B cell (primary cell): ENCODE data around the gene PCDH19. TPM values are rescaled to one million over a fixed set of nuclear protein-coding genes. Genes with fewer than 3 reads are reported as not detected.

Experiments
- ATAC-seq: fragments of 200-7000 bp; cut with Tn5 transposase; one replicate; pipeline ENCODE4 v1.10.0; 2021; ENCODE audit warnings: low read depth, mild to moderate bottlenecking, moderate number of reproducible peaks, moderate library complexity
- CTCF ChIA-PET: fragments of 350-600 bp; sonication (Branson Sonifier 250); formaldehyde crosslinking; loops from one replicate; lab custom pipeline; 2021; ENCODE audit warnings: antibody characterized with exemption, inconsistent platforms; lab: Charles Lee
- POLR2A ChIA-PET: fragments of 350-600 bp; sonication (Branson Sonifier 250); formaldehyde crosslinking; loops from one replicate; lab custom pipeline; 2021; ENCODE audit warnings: antibody characterized with exemption; lab: Charles Lee
- DNase-seq: peaks from one replicate; pipeline ENCODE4 v3.0.0; 2013
- H2AFZ ChIP-seq: 2 replicates; pipeline ENCODE4 v1.6.1; 2012; ENCODE audit warnings: mild to moderate bottlenecking, low read depth, low read length; ENCODE audit not compliant: insufficient read depth, poor library complexity, severe bottlenecking
- H3K27ac ChIP-seq, 2 donors: 1 replicate in 1 of 2; 2 replicates in 1 of 2; pipeline ENCODE4 v1.5.1; 2012 to 2013; ENCODE audit warnings: low read length in 2 of 2, mild to moderate bottlenecking in 2 of 2, moderate library complexity in 1 of 2
- H3K27me3 ChIP-seq, 4 experiments: fragments of 200-600 bp in 1 of 4; sonication (generic) in 1 of 4; replicated peaks in 1 of 4; 1 replicate in 2 of 4; 2 replicates in 2 of 4; pipeline versions ENCODE4 v1.6.1 to v1.7.0; 2013 to 2016; ENCODE audit warnings: low read length in 3 of 4, mild to moderate bottlenecking in 2 of 4, mixed read lengths in 1 of 4, moderate library complexity in 1 of 4; ENCODE audit not compliant: insufficient read depth in 4 of 4, control insufficient read depth in 3 of 4; ENCODE audit errors: control extremely low read depth in 1 of 4
- H3K36me3 ChIP-seq, 2 experiments: replicated peaks in 1 of 2; 1 replicate in 1 of 2; 2 replicates in 1 of 2; pipeline versions ENCODE4 v1.6.1 to v1.7.1; 2013; ENCODE audit warnings: low read length in 1 of 2; ENCODE audit not compliant: insufficient read depth in 2 of 2, control insufficient read depth in 1 of 2; ENCODE audit errors: control extremely low read depth in 1 of 2, extremely low read depth in 1 of 2
- H3K4me1 ChIP-seq, 2 donors: fragments of 200-600 bp in 1 of 2; sonication (generic) in 1 of 2; 1 replicate in 1 of 2; 2 replicates in 1 of 2; pipeline versions ENCODE4 v1.5.1 to v1.6.1; 2013 to 2017; ENCODE audit warnings: low read length in 2 of 2; ENCODE audit not compliant: control insufficient read depth in 2 of 2, insufficient read depth in 2 of 2
- H3K4me2 ChIP-seq: replicated peaks from 2 replicates; pipeline ENCODE3; 2012; ENCODE audit warnings: mild to moderate bottlenecking, low read depth, low read length; ENCODE audit not compliant: poor library complexity, severe bottlenecking
- H3K4me3 ChIP-seq, 5 experiments: fragments of 200-600 bp in 1 of 5; sonication (generic) in 1 of 5; 1 replicate in 3 of 5; 2 replicates in 2 of 5; pipeline versions ENCODE4 v1.5.1 to v1.7.0; 2011 to 2016; ENCODE audit warnings: low read length in 4 of 5, mild to moderate bottlenecking in 4 of 5, low read depth in 2 of 5, control low read depth in 1 of 5, moderate library complexity in 1 of 5; ENCODE audit not compliant: insufficient read depth in 1 of 5; ENCODE audit errors: control extremely low read depth in 1 of 5, extremely low read depth in 1 of 5
- H3K79me2 ChIP-seq: fragments of 200-600 bp; sonication (generic); one replicate; pipeline ENCODE4 v1.6.0; 2016; ENCODE audit warnings: low read length; ENCODE audit not compliant: control insufficient read depth, insufficient read depth
- H3K9ac ChIP-seq: fragments of 200-600 bp; sonication (generic); 2 replicates; pipeline ENCODE4 v1.6.1; 2017; ENCODE audit warnings: mild to moderate bottlenecking, low read length, moderate library complexity
- H3K9me3 ChIP-seq, 3 donors: one replicate each; pipeline versions ENCODE4 v1.6.1 to v1.7.1; 2013; ENCODE audit warnings: low read length in 2 of 3; ENCODE audit not compliant: control insufficient read depth in 2 of 3, insufficient read depth in 1 of 3; ENCODE audit errors: control extremely low read depth in 1 of 3
- H4K20me1 ChIP-seq: 2 replicates; pipeline ENCODE4 v1.6.0; 2012; ENCODE audit warnings: mild to moderate bottlenecking, low read length; ENCODE audit not compliant: insufficient read depth, control insufficient read depth, poor library complexity, severe bottlenecking
- H3K27ac Mint-ChIP-seq: one replicate; pipeline ENCODE4 v1.8.0; 2021; ENCODE audit warnings: mixed read lengths
- H3K27me3 Mint-ChIP-seq: one replicate; pipeline ENCODE4 v1.8.0; 2021; ENCODE audit warnings: mixed read lengths
- H3K4me1 Mint-ChIP-seq: one replicate; pipeline ENCODE4 v1.8.0; 2021; ENCODE audit warnings: mixed read lengths
- H3K4me3 Mint-ChIP-seq: one replicate; pipeline ENCODE4 v1.8.0; 2021; ENCODE audit warnings: mixed read lengths
- H3K9me3 Mint-ChIP-seq: one replicate; pipeline ENCODE4 v1.8.0; 2022; ENCODE audit warnings: mixed read lengths; ENCODE audit not compliant: insufficient read depth
- CTCF ChIP-seq: fragments of 200-600 bp; IDR thresholded peaks from one replicate; pipeline ENCODE4 v1.8.0; 2022; ENCODE audit warnings: antibody characterized with exemption, mild to moderate bottlenecking
- EZH2 ChIP-seq: IDR thresholded peaks from 2 replicates; pipeline ENCODE4 v1.6.1; 2012; ENCODE audit warnings: borderline replicate concordance, low read depth, mild to moderate bottlenecking, moderate library complexity, low read length; ENCODE audit not compliant: insufficient read depth, poor library complexity, severe bottlenecking
- WGBS: methylation state at CpG from one replicate; pipeline ENCODE4 v1.1.5; 2013; ENCODE audit warnings: missing lambda C conversion rate; ENCODE audit not compliant: insufficient coverage; 5-methylcytosine and 5-hydroxymethylcytosine counted together
- intact Hi-C: fragments of 100-400 bp; cut with micrococcal nuclease; formaldehyde crosslinking; loops from one replicate; pipeline ENCODE4 v1.10.0; 2022
- polyA plus RNA-seq: library from polyadenylated mRNA; depleted of rRNA; stranded (reverse); fragments of >200 nt; gene quantifications from 2 replicates; pipeline ENCODE4 v1.2.3, GENCODE V29; 2012
- total RNA-seq, 2 donors: library from RNA; stranded (reverse); fragments of 120-200 nt in 1 of 2; gene quantifications; 1 replicate in 1 of 2; 2 replicates in 1 of 2; pipeline versions ENCODE4 v1.2.3 to v1.2.4, GENCODE V29; 2013 to 2022

Gene PCDH19
- total and polyA plus RNA-seq, 2 donors (not counting 1 experiment from before 2014, with no cell fraction given), result not detected

DNA sequence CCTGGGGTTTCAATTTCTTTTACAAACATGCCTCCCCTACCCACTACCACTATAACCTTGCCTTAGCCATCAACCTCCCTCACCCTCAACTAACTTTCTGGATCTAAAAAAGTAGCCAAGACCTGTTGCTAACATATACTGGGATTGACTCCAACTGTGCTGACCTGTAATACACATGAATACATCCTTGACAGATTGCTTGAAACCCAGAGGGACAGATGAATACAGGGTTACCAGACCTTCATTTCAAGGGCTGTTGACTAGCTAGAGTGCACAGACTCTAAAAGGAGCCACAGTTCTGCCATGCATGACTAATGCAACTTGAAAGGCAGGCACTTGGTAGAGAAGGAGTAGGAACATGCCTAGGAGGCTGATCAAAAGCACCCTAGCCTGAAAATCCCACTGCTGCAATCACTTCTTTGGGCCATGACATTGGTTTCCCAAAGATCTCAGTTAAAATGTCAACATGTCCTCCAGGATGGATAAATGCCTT is 121.0 kb downstream of the PCDH19 start:
- Histone ChIP-seq H4K20me1 (no peaks in the 10 kb centered on the region), H3K4me1 (no peaks in the 10 kb centered on the region), H3K79me2 (no peaks in the 10 kb centered on the region), H3K4me3 (no peak overlapping the region), H3K36me3 (no peaks in the 10 kb centered on the region), H2AFZ (no peak overlapping the region), H3K27me3 (no peaks in the 10 kb centered on the region), H3K4me2 (no peak overlapping the region), H3K9ac (no peak overlapping the region), H3K27ac (no peak overlapping the region), H3K9me3 (no peaks in the 10 kb centered on the region)
- CTCF ChIA-PET, result no interaction called here
- TF ChIP-seq EZH2 (no peak), CTCF (no peak)
- DNase-seq, result no peak
- intact Hi-C loops, result no loop called here
- Mint-ChIP-seq H3K4me1 (no peaks in the 10 kb centered on the region), H3K27me3 (no peaks in the 10 kb centered on the region), H3K9me3 (no peaks in the 10 kb centered on the region), H3K27ac (no peak overlapping the region), H3K4me3 (no peak overlapping the region)
- no peak for ATAC-seq
- POLR2A ChIA-PET, result no interaction called here

- POLR2A ChIA-PET, result no interaction called here
- ATAC-seq, result no peak
- intact Hi-C loops, result no loop called here
Measured at GRCh38 chrX:100277231-100277630, 132.8 kb downstream of the PCDH19 start.

More at GRCh38 chrX:100277231-100277630, 132.8 kb downstream of the PCDH19 start:
- DNase-seq, result no peak
- no peak overlapping the region for H3K27ac ChIP-seq
- CTCF ChIA-PET, result no interaction called here
- no peaks in the 10 kb centered on the region for H3K27me3 Mint-ChIP-seq
- no peaks in the 10 kb centered on the region for H3K9me3 ChIP-seq
- no peaks in the 10 kb centered on the region for H4K20me1 ChIP-seq
- no peaks in the 10 kb centered on the region for H3K4me1 Mint-ChIP-seq
- no peak overlapping the region for H3K9ac ChIP-seq
- H3K27ac Mint-ChIP-seq, result no peak overlapping the region
- H3K79me2 ChIP-seq, result no peaks in the 10 kb centered on the region
- whole genome bisulfite sequencing, result no CpG with 5 or more reads among the region's 1 CpG
- H3K4me1 ChIP-seq, result no peaks in the 10 kb centered on the region
- no peak overlapping the region for H3K4me3 Mint-ChIP-seq
- H3K36me3 ChIP-seq, result no peaks in the 10 kb centered on the region
- TF ChIP-seq EZH2 (no peak), CTCF (no peak)
- no peaks in the 10 kb centered on the region for H3K9me3 Mint-ChIP-seq
- H3K4me2 ChIP-seq, result no peak overlapping the region
- H3K27me3 ChIP-seq, result no peaks in the 10 kb centered on the region
- no peak overlapping the region for H3K4me3 ChIP-seq
- H2AFZ ChIP-seq, result no peak overlapping the region
